ENCODE measurements around the gene TGFA.
"Not testable (repeated sequence)": the region's sequence is repeated elsewhere in the genome, so short reads cannot be mapped to it uniquely, and the experiment has no call there.

TGFA gene

DNA sequence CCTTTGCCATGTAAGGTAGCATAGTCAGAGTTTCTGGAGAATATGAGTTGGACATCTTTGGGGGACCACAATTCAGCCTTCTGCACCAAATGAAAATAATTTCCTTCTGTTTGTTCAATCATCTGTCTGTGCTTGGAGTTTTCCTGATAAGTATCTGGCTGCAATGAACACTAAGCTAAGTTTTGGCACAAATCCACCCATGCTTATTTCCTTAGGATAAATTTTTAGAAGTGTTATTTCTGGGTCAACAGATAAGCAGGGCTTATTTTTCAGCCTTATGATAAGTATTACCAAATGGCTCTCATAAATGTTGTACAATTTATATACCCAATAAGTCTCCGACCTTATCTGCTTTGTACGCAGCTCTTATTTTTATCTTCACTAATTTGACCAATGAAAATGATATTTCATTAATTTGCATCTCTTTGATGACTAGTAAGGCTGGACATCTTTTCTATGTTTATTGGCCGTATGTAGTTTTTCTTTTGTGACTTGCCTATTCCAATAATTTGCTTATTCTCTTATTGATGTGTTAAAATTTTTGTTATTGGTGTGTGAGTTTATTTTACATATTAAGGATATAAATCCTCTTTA lies 59.2 kb downstream of the TGFA start:
- peak; percentile 11 for DNase-seq

DNA sequence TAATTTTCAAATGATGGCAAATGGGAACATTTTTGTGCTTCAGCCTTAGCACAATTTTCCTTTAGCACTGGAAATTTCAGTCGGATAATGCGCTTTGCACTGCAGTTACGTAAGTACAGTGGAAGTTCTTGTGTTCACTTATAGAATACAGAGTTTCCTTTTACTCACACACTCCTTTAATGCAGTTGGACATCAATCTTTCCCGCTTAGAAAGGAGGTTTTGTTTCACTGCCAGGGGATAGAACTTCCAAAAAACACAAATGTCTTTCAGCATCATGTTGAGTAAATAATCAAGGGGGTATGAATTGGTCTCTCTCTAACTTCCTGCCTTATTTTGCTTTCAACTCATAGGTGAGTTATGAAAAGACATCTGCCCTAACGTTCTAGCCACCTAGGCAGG lies 63.2 kb downstream of the TGFA start:
- no peak for DNase-seq

DNA sequence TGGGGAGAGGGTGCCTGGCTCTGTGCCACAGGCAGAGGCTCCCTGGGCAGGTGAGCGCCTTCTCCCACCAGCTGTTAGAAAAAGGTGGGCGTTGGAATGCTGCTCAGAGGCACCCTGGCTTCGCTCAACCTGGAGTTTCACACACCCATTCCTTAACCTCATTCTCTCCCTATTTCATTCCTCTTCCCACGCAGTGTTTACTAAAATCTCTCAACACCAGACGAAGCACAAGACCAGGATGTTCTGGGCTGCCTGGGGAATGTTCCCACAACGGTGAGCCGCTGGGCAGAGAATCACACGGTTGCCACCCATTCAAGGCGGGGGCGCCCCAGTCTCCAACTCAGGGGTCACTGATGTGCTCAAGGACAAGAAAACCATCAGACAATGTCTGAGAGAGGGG lies 64.5 kb downstream of the TGFA start:
- DNase-seq = no peak

DNA sequence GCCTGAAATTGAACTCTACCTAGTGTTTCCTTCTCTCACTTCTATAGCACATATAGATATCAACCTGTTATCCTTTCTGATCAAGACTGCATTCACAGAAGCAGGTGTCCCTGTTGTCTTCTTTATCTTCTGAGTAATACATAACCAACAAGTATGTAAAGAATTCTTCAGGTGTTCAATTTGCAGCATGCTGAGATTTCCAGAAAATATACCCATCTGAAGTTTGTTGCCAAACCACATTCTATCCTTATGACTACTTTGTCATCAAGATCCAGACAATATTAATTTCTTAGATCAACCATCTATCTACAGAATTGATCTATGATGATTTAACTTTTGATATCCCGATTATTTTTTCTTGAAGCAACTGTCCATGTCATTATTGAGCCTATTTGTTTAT lies 69.5 kb downstream of the TGFA start:
- no peak for DNase-seq

DNA sequence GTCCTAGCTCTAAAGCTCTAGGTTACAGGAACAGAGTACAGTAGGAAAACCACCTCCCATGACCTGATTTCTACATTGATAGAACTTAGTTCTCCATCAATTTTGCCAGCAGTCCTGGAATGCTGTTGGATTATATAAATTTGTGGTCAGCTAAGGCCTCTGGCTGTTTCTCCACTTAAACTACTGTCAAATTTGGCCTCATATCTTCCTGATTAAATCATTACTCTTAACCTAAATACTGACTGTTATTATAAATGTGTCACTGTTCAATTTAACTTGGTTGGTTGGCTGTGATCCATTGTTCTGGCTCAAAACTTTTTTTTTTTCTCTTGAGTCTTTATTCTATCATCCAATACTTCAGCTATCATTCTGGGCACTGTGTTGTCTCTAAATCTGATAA lies 71.2 kb downstream of the TGFA start:
- no peak for DNase-seq

DNA sequence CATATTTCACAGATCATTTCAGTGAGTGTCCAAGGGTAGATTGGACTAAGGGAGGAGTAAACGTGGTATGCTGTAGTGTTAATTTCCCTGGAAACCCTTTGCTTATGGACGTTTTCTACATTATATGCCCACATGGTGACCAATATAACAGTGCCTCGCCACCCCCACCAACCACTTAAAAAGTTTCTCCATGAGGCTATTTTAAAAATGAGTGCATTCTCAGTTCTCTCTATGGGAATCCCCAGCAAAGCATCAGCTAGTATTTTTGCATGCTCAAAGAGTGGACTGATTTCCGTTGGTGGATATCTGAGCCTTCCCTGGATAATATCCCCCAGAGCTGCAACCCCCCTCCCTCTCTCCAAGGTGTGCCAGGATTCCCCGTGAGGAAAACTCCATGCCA lies 73.2 kb downstream of the TGFA start:
- DNase-seq = no peak

DNA sequence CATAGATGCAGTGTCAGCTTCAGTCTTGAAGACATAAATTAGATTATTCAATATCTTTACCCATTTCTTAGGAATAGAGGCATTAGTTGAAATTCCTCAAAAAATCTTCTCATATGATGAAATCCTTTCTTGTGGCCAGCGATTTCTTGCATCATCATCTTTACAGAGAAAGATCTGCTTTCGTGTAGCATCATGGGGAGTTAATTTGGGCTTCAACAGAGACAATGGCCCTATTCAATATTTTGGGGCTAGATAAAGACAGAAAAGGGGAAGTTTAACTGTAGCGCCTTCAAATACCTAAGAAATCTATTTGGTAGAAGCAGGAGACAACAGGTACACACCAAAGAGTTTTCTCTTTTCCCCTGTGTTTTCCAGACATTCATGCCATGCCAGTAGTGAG lies 73.8 kb downstream of the TGFA start:
- DNase-seq = no peak

DNA sequence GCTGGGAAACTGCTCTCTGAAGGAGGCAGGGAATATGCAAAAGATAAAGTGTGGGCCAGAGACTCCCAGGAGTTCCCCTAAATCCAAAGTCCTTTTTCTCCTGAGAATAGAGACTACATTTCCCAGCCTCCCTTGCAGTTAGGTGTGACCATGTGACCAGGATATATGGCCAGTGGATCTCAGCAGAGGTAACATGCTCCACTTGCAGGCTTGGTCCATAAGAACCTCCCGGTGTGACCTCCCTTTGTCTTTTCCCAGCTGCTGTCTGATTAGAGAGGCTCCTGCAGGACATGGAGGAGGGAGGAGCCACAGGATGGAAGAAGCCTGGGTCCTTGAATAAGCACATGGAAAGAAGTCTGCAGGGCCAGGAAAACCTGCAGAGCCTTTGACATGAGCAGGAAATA lies 76.2 kb downstream of the TGFA start:
- no peak for DNase-seq

DNA sequence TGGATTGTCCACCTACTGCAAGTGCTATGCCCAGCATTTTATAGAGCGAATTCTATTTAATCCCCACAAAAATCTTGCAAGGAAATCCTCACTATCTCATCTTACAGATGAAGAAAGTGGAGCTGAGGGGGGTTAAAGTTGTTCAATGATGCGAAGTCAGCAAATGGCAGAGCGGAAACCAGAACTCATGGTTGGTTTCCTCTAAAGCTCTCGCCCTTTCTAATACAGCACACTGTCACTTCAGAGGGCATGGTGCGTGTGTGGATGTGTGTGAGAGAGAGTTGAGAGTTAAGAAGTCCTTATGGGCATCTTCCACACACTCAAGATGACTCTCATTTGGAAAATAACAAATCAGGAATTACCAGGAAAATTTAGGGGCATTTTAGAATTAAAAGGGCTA lies 78.4 kb downstream of the TGFA start:
- DNase-seq = peak; percentile 46

DNA sequence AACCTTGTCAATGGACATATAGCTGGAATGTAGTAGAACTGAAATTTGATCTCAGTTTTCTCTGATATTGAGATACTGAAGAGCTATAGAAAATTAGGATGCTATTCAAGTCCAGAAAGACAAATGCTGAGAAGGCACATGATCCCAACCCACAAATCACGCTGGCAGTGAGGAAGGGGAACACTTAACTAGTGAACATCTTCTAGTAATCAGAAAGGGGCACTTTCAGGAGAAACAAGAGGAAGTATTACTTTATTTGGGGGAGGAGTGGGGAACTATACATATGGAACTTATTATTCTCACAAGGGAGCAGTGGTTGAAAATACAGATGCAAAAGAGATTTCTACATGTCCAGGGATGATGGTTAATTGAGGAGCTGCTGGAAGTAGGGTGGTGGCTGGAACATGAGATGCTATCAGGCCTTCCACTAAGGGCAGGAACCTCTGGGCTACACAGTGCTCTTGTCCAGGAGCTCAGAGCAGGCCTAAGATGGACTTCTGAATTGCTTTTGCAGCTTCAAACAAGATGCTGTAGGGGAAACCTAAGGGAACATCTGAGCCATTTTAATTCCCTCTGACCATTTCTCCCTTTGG lies 79.3 kb downstream of the TGFA start:
- no peak for DNase-seq

DNA sequence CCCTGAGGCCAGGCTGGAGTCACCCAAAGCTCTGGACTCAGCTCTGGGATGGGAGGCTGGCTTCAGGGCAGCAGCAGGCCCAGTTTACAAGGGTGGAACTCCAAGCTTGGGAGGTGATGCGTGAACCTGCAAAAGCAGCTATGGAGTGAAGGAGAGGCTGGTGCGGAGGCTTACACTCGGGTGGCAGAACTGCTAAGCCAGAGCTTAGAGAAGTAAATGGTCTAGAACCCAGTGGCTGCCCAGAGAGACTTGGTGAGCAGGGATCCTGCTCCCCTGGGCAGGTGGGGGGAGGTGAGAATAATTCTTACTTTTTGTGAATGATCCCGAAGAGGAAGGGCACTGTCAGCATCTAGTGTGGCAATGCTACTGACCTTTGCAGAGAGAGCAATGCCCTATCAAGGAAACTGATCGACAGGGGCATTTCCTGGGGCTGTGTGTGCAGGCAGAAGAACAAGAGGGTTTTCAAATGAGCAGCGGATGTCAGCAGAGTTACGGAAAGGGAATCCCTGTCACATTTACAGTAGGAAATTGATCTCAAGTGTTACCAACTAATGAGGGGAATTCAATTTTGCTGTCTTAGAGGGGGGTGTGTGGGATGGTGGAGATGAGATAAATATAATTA lies 80.4 kb downstream of the TGFA start:
- no peak for DNase-seq

DNA sequence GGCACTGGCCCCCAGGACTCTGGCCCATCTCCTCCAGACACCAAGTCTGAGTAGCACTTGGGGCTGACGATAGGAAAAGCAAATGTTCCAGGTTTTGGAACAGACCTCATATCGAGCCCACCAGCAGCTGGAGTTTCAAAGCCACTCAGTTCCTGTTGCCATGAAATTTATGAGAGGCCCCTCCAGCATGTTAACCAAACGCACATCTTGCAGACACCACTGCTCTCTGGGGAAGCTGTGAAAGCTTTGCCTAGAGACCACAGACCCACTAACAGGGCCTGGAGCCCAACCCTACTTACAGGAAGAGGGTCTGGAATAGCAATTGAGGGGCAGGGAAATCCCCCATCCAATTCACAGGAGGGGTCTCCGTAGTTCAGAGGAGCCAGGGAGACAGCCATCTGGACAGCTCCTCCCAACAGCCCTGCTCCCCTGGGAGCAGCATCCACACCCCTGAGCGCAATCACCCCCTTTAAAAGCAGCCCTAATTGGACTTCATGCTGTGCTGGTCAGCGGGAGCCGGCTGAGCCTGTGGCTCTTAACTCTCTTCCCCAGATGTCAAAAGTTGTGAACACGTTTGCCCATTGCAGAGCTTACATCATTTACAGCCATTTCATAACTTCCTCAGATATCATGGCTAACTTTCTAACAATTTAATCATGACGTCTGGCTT lies 81.3 kb downstream of the TGFA start:
- peak; percentile 31 for DNase-seq

DNA sequence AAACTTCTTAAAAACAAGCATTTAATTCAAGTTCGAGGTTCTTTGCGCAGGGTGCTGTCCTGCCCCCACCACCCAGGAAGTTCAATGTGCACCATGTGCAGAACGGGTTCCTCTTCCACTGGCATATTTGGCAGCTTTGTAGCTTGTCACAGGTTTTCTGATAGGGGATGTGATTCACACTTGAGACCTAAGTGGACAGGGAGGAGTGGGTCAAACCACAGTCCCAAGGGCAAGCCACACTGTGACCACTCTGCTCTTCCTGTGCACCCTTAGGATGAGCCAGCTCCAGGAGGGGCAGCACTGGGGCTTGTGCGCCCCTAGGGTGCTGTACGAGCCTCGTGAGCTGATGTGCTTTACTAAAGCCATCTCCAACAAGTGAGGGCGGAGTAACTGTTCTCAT lies 82.5 kb downstream of the TGFA start:
- no peak for DNase-seq

DNA sequence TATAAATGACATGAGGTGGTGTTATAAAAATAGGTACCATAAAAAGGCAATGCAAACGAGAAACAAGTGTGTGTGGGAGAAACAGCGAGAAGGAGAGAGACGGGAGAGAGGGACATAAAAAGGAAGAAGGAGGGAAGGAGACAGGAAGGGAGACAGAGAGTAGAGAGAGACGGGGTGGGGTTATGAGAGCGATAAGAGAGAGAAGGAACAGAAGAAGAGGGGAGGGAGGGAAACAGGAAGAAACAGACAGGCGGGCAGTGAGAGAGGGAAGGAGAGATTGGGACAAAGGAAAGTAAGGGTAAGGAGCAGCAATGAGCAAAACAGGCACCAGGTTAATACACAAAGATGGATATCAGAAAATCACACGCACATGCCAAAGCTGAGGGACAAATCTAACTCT lies 83.7 kb downstream of the TGFA start:
- DNase-seq = no peak

DNA sequence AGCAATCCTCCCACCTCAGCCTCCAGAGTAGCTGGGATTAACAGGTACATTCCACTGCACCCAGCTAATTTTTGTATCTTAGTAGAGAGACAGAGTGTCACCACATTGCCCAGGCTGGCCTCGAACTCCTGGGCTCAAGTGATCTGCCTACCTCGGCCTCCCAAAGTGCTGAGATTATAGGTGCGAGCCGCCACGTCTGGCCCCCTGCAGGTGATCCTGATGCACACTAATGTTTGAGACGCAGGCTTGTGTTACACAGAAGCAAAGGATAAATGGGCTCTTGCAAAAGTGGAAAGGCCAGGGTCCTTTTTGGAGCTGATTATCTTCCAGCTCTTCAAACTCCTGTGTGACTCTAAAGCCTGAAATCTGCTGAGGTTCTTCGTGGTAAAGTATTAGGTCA lies 84.2 kb downstream of the TGFA start:
- no peak for DNase-seq

DNA sequence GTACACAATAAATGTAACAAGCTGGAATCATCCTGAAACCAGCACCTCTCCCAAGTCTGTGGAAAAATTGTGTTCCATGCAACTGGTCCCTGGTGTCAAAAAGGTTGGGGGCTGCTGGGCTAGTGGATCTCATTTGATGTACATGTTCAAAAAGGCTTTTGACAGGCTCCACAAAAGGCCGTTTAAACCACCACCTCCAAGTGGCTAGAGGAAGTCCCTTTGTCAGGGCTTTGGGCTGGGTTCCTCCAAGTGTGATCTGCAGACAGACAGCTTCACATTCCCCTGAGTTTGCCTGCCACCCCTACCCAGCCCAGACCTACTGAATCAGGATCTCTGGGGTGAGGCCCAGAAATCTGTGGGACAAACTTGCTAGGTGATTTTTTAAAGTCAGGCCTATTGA lies 84.7 kb downstream of the TGFA start:
- DNase-seq = no peak

DNA sequence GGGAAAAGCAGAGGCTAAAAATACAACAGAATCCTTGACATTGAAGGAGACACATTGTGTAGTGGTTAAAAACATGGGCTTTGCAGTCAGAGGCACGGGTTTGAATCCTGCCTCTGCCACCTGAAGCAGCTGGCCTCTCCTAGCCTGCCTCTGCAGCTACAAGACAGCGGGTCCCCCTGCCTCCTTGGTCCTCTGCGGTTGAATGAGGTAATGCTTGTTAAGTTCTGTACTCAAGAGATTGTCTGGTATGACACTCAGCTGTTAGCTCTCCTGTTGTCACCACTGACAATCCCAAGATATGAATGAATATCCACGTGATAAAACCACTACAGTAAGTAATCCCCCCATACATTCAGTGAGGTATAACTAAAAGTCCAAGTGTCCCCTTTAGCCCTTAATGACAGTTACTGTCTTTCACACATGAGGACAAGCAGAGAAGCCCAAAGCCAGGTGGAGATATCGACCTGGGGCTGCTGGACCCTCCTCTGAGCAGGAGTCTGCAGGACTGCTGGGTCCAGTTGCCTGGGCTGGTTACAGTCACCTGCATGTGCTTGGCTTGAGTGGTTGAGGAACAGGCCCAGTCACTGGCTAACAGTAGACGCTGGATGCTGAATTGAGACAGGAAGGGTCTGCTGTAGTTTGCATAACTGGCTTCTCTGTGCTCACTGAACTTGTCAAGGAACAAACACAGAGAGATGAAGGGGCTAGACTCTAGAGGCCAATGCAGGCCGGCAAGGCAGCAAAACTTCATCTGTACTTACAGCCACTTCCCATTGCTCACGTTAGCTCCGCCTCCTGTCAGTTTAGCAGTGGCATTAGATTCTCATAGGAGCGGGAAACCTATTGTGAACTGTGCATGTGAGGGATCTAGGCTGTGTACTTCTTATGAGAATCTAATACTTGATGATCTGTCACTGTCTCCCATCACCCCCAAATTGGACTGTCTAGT lies 85.5 kb downstream of the TGFA start:
- no peak for DNase-seq

DNA sequence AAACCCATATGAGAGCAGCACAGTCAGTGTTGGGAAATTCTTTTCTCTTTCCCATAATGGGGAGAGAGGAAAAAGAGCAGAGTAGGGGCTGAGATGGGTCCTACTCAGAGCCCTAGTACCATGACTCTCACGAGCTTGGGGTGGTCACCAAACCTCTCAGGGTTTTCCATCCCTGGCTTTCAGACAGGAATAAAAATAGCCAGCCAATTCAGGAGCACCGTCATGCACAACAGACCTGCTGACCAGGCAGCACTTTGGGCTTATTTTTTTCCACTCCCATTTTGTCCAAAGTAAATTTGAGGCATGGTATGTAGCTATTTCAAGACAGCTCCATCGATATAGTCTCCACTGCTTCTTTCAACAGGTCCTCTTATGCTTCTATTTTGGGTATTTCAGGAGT lies 86.4 kb downstream of the TGFA start:
- DNase-seq = no peak

DNA sequence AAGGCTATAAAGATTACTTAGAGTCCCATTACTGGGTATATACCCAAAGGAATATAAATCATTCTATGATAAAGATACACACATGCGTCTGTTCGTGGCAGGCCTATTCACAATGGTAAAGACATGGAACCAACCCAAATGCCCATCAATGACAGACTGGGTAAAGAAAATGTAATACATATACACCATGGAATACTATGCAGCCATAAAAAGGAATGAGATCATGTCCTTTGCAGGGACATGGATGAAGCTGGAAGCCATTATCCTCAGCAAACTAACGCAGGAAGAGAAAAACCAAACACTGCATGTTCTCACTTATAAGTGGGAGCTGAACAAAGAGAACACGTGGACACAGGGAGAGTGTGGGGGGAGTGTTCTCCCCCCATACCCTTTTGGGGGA lies 87.0 kb downstream of the TGFA start:
- DNase-seq = not testable (repeated sequence)

DNA sequence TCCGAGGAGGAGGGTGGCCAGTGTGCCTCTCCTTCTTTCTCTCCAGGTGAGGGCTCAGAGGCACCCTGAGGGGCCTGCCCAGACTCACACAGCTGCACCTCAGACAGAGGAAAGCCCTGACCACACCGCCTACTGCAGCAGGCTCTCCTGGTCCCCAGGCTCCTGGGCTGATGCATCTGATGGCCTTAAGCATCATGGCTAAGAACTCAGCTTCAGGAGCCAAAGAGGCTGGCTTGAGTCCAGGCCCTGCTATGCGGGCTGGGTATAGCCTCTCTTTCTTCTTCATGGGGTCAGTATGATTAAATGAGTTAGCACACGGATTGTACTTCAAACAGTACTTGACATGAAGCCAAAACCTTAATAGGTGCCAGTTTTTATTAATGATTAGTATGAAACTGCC lies 89.6 kb downstream of the TGFA start:
- DNase-seq = peak; percentile 68

DNA sequence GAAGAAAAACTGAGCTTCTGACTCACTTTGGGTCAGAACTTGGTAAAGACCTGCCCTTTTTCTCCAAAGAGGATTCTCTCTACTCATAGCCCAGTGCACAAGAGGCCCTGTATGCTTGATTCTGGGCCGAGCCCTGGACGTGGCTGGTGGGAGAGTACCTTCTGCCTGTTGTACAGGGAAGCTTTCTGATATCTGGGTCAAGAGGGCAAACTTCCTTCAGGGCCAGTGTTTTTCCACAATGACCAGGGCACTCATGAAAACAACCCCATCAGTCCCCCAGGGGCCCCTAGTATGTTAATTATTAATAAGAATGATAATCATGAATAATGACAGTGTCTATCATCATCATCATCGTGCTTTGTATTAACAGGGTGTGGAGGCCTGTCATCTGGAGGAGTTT lies 90.0 kb downstream of the TGFA start:
- DNase-seq = no peak

DNA sequence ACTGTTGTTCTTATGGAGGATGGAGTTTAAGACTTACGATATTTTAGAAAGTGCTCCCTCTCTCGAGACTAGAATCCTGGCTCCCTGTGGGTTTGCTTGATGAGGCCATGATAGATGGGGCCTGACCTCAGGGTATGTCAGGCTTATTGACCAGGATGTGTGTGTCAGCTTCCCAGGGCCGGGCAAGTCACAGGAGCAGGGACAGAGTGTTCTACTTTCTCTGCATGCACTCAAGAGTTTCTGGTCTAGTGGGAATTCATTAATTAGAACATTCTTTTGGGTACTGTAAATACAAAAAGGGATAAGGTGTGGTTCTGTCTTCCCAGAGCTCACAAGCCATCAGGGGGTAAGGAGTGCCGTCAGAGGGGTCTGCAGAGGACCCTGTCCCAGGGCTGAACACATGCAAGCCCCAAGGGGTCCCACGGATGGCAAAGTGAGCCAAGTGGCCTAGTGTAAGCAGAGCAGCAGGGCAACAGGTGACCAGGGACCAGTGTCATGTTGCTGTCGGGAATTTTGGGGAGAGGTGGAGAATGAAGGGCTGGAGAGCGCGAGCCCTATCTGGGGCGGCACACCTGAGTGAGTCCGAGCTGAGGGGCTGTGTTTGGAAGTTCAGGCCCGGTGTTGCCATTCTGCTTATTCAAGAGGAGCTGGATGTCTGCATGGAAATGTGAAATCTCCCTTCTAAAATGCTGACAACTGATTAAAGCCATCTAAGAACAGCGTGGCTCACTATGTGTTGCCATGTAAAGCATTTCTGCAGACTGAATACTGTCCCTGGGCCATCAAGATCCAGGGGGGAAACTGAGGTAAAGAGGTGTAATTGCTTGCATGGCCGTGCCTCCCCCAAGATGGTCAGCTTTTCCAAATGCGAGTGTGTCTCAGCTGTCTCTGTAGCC lies 91.4 kb downstream of the TGFA start:
- no peak for DNase-seq

Data from DMS79 treated with DMSO at 0.1 percent for 48 hours (cell line).